KOPT-K1 (cell line): ENCODE measurements around the gene LZTR1.
"Not testable (repeated sequence)": the region's sequence is repeated elsewhere in the genome, so short reads cannot be mapped to it uniquely, and the experiment has no call there.

Experiments
- H3K27ac ChIP-seq: fragments of 200-600 bp; sonication (generic); 2 replicates; pipeline ENCODE4 v1.5.1; 2016; ENCODE audit warnings: antibody characterized with exemption, mild to moderate bottlenecking, low read depth, low read length; ENCODE audit not compliant: poor library complexity, severe bottlenecking
- H3K36me3 ChIP-seq: fragments of 200-600 bp; sonication (generic); 2 replicates; pipeline ENCODE4 v1.5.1; 2017; ENCODE audit warnings: antibody characterized with exemption, mild to moderate bottlenecking, low read length, moderate library complexity; ENCODE audit not compliant: insufficient read depth
- H3K9me3 ChIP-seq: fragments of 200-600 bp; sonication (generic); 2 replicates; pipeline ENCODE4 v1.5.1; 2017; ENCODE audit warnings: antibody characterized with exemption, low read length, mild to moderate bottlenecking; ENCODE audit not compliant: insufficient read depth, poor library complexity, severe bottlenecking

LZTR1 gene

GRCh38 chr22:20970939-20971657, 11.0 kb upstream of the LZTR1 start:
- Histone ChIP-seq H3K27ac (no peak overlapping the region), H3K9me3 (no peaks in the 10 kb centered on the region), H3K36me3 (no peaks in the 10 kb centered on the region)

- H3K27ac ChIP-seq, H3K9me3 ChIP-seq, H3K36me3 ChIP-seq: not testable (repeated sequence)
Observed at GRCh38 chr22:20972014-20972694, 9.9 kb upstream of the LZTR1 start.

GRCh38 chr22:20972933-20973577, 9.0 kb upstream of the LZTR1 start:
- Histone ChIP-seq H3K27ac (no peak overlapping the region), H3K9me3 (no peaks in the 10 kb centered on the region), H3K36me3 (no peaks in the 10 kb centered on the region)

- no peak overlapping the region for H3K27ac ChIP-seq
- H3K36me3 ChIP-seq, result no peaks in the 10 kb centered on the region
- peaks cover 6% of the 10 kb centered on the region for H3K9me3 ChIP-seq
Observed at GRCh38 chr22:20973634-20974286, 8.3 kb upstream of the LZTR1 start.

- Histone ChIP-seq H3K27ac (no peak overlapping the region), H3K9me3 (peaks cover 11% of the 10 kb centered on the region), H3K36me3 (no peaks in the 10 kb centered on the region)
Observed at GRCh38 chr22:20974336-20974955, 7.7 kb upstream of the LZTR1 start.

GRCh38 chr22:20975541-20976290, 6.4 kb upstream of the LZTR1 start:
- H3K27ac ChIP-seq, result no peak overlapping the region
- H3K9me3 ChIP-seq, result peaks cover 11% of the 10 kb centered on the region
- no peaks in the 10 kb centered on the region for H3K36me3 ChIP-seq

GRCh38 chr22:20976291-20976877, 5.7 kb upstream of the LZTR1 start:
- Histone ChIP-seq H3K9me3 (peaks cover 11% of the 10 kb centered on the region), H3K27ac (no peak overlapping the region), H3K36me3 (no peaks in the 10 kb centered on the region)

- no peaks in the 10 kb centered on the region for H3K36me3 ChIP-seq
- H3K27ac ChIP-seq, result no peak overlapping the region
- H3K9me3 ChIP-seq, result peaks cover 11% of the 10 kb centered on the region
Observed at GRCh38 chr22:20977019-20977418, 5.1 kb upstream of the LZTR1 start.

- H3K27ac ChIP-seq, result no peak overlapping the region
- H3K9me3 ChIP-seq, result peaks cover 11% of the 10 kb centered on the region
- no peaks in the 10 kb centered on the region for H3K36me3 ChIP-seq
Observed at GRCh38 chr22:20977516-20978170, 4.5 kb upstream of the LZTR1 start.

- H3K36me3 ChIP-seq, result no peaks in the 10 kb centered on the region
- peaks cover 11% of the 10 kb centered on the region for H3K9me3 ChIP-seq
- no peak overlapping the region for H3K27ac ChIP-seq
Observed at GRCh38 chr22:20978419-20978818, 3.7 kb upstream of the LZTR1 start.

GRCh38 chr22:20979243-20979809, 2.8 kb upstream of the LZTR1 start:
- peaks cover 11% of the 10 kb centered on the region for H3K9me3 ChIP-seq
- H3K27ac ChIP-seq, result no peak overlapping the region

GRCh38 chr22:20979940-20980453, 2.1 kb upstream of the LZTR1 start:
- Histone ChIP-seq H3K9me3 (peaks cover 11% of the 10 kb centered on the region), H3K36me3 (no peaks in the 10 kb centered on the region), H3K27ac (no peak overlapping the region)

More at GRCh38 chr22:20979243-20979809, 2.8 kb upstream of the LZTR1 start:
- H3K36me3 ChIP-seq, result no peaks in the 10 kb centered on the region

- Histone ChIP-seq H3K27ac (no peak overlapping the region), H3K36me3 (peaks cover 2% of the 10 kb centered on the region; the same call in 1 of the 2 replicates), H3K9me3 (peaks cover 11% of the 10 kb centered on the region)
Observed at GRCh38 chr22:20980523-20980922, 1.6 kb upstream of the LZTR1 start.
